Inflammatory macrophage treated with lipopolysaccharide for 4 hours (primary cell): Measurements from ENCODE around the gene DNAH7.
"Not testable (repeated sequence)": the region's sequence is repeated elsewhere in the genome, so short reads cannot be mapped to it uniquely, and the experiment has no call there.

Source experiments
- DNase-seq: peaks from one replicate; pipeline ENCODE4 v3.0.0-alpha.2; 2020

DNAH7 gene

GRCh38 chr2:195959341-195959740 lies 109.3 kb downstream of the DNAH7 start:
- DNase-seq, result no peak

GRCh38 chr2:195956725-195957124 lies 111.9 kb downstream of the DNAH7 start:
- DNase-seq, result no peak

- DNase-seq, result no peak
Measured at GRCh38 chr2:195945056-195945455, 123.6 kb downstream of the DNAH7 start.

GRCh38 chr2:195937176-195937575 lies 131.5 kb downstream of the DNAH7 start:
- DNase-seq, result no peak

- no peak for DNase-seq
Measured at GRCh38 chr2:195934484-195934883, 134.2 kb downstream of the DNAH7 start.

- DNase-seq, result no peak
Measured at GRCh38 chr2:195929531-195929930, 139.1 kb downstream of the DNAH7 start.

- no peak for DNase-seq
Measured at GRCh38 chr2:195925120-195925519, 143.5 kb downstream of the DNAH7 start.

GRCh38 chr2:195923889-195924288 lies 144.7 kb downstream of the DNAH7 start:
- DNase-seq, result no peak

GRCh38 chr2:195917021-195917600 lies 151.5 kb downstream of the DNAH7 start:
- DNase-seq, result not testable (repeated sequence)

- no peak for DNase-seq
Measured at GRCh38 chr2:195912079-195912478, 156.6 kb downstream of the DNAH7 start.

- no peak for DNase-seq
Measured at GRCh38 chr2:195910570-195910969, 158.1 kb downstream of the DNAH7 start.

GRCh38 chr2:195909926-195910325 lies 158.7 kb downstream of the DNAH7 start:
- DNase-seq, result no peak

GRCh38 chr2:195907474-195907873 lies 161.2 kb downstream of the DNAH7 start:
- no peak for DNase-seq

- no peak for DNase-seq
Measured at GRCh38 chr2:195903956-195904355, 164.7 kb downstream of the DNAH7 start.

GRCh38 chr2:195902857-195903256 lies 165.8 kb downstream of the DNAH7 start:
- DNase-seq, result no peak

GRCh38 chr2:195899226-195899625 lies 169.4 kb downstream of the DNAH7 start:
- DNase-seq, result no peak

GRCh38 chr2:195898505-195899191 lies 170.0 kb downstream of the DNAH7 start:
- no peak for DNase-seq

- no peak for DNase-seq
Measured at GRCh38 chr2:195891081-195891480, 177.6 kb downstream of the DNAH7 start.

- no peak for DNase-seq
Measured at GRCh38 chr2:195879153-195879552, 189.5 kb downstream of the DNAH7 start.

GRCh38 chr2:195871326-195871725 lies 197.3 kb downstream of the DNAH7 start:
- no peak for DNase-seq

GRCh38 chr2:195864316-195864715 lies 204.3 kb downstream of the DNAH7 start:
- no peak for DNase-seq

- peak; percentile 40 for DNase-seq
Measured at GRCh38 chr2:195863564-195863963, 205.1 kb downstream of the DNAH7 start.

- no peak for DNase-seq
Measured at GRCh38 chr2:195863121-195863520, 205.5 kb downstream of the DNAH7 start.

GRCh38 chr2:195861821-195862220 lies 206.8 kb downstream of the DNAH7 start:
- DNase-seq, result no peak

- no peak for DNase-seq
Measured at GRCh38 chr2:195859513-195859912, 209.1 kb downstream of the DNAH7 start.
